HepG2 (cell line): ENCODE results near the gene CDX1. TPM values are rescaled to one million over a fixed set of nuclear protein-coding genes. Genes with fewer than 3 reads are reported as not detected.

Experiments used
- CBX2 ChIP-seq, 2 experiments: fragments of 200-600 bp in 1 of 2; sonication (generic); formaldehyde crosslinking in 1 of 2; IDR thresholded peaks; 2 replicates each; pipeline versions ENCODE4 v1.7.0 to v1.8.1; 2018 to 2022; ENCODE audit warnings: low read depth in 2 of 2, low read length in 1 of 2, mild to moderate bottlenecking in 1 of 2, missing genetic modification reagents in 1 of 2
- ELF1 ChIP-seq: sonication (generic); formaldehyde crosslinking; IDR thresholded peaks from 2 replicates; pipeline ENCODE4 v1.4.0; 2020; ENCODE audit warnings: missing genetic modification reagents
- GTF3A ChIP-seq: sonication (generic); formaldehyde crosslinking; conservative IDR thresholded peaks from 2 replicates; pipeline ENCODE4 v1.4.0; 2020; ENCODE audit warnings: mild to moderate bottlenecking, missing genetic modification reagents
- HNRNPL ChIP-seq: fragments of 200-400 bp; formaldehyde crosslinking; IDR thresholded peaks from 2 replicates; pipeline ENCODE4 v1.6.1; 2017; ENCODE audit warnings: mild to moderate bottlenecking, low read depth, low read length
- NCOR1 ChIP-seq: fragments of 200-600 bp; sonication (generic); IDR thresholded peaks from 2 replicates; pipeline ENCODE4 v1.7.0; 2017; ENCODE audit warnings: antibody characterized with exemption, low read length, borderline replicate concordance
- NR2F6 ChIP-seq, 2 experiments: IDR thresholded peaks; 2 replicates each; pipeline ENCODE4 v1.6.1; 2016; ENCODE audit warnings: antibody characterized with exemption in 1 of 2, mild to moderate bottlenecking in 1 of 2
- PHF5A ChIP-seq: IDR thresholded peaks from one replicate; pipeline ENCODE4 v1.6.1; 2018; ENCODE audit warnings: low read depth, missing genetic modification reagents; ENCODE audit not compliant: unreplicated experiment
- RARG ChIP-seq: sonication (generic); formaldehyde crosslinking; IDR thresholded peaks from 2 replicates; pipeline ENCODE4 v1.4.0; 2020; ENCODE audit warnings: low read depth, mild to moderate bottlenecking, missing genetic modification reagents
- RBFOX2 ChIP-seq: fragments of 200-400 bp; formaldehyde crosslinking; IDR thresholded peaks from 2 replicates; pipeline ENCODE4 v1.6.1; 2017; ENCODE audit warnings: low read depth, mild to moderate bottlenecking, low read length
- SP4 ChIP-seq: sonication (generic); formaldehyde crosslinking; IDR thresholded peaks from 2 replicates; pipeline ENCODE4 v1.8.1; 2023; ENCODE audit warnings: mild to moderate bottlenecking, missing genetic modification reagents
- TEAD2 ChIP-seq: sonication (generic); formaldehyde crosslinking; IDR thresholded peaks from 2 replicates; pipeline ENCODE4 v1.9.0; 2021; ENCODE audit warnings: missing genetic modification reagents
- THAP11 ChIP-seq: IDR thresholded peaks from 2 replicates; pipeline ENCODE4 v1.6.1; 2016; ENCODE audit warnings: missing biosample characterization, missing genetic modification reagents
- TOE1 ChIP-seq: sonication (generic); formaldehyde crosslinking; IDR thresholded peaks from 2 replicates; pipeline ENCODE4 v1.4.0; 2020; ENCODE audit warnings: mild to moderate bottlenecking, missing genetic modification reagents
- XBP1 ChIP-seq: sonication (generic); formaldehyde crosslinking; IDR thresholded peaks from 2 replicates; pipeline ENCODE4 v1.5.0; 2020; ENCODE audit warnings: missing genetic modification reagents
- ZNF24 ChIP-seq: fragments of 450-650 bp; IDR thresholded peaks from 2 replicates; pipeline ENCODE4 v1.6.1; 2017; ENCODE audit warnings: antibody characterized with exemption, mild to moderate bottlenecking
- ZNF292 ChIP-seq: sonication (generic); formaldehyde crosslinking; IDR thresholded peaks from 2 replicates; pipeline ENCODE4 v1.8.1; 2022; ENCODE audit warnings: mild to moderate bottlenecking, low read depth, missing genetic modification reagents, borderline replicate concordance
- polyA plus RNA-seq, 8 experiments: library from polyadenylated mRNA; depleted of rRNA in 3 of 8; stranded (reverse) in 7 of 8; unstranded in 1 of 8; fragments of >200 nt; fragmentation: Illumina TruSeq in 4 of 8; extraction: Trizol in 4 of 8; gene quantifications; 2 replicates each; pipeline versions ENCODE4 v1.2.1 to v1.2.3, GENCODE V29; 2011 to 2016; ENCODE audit warnings: low read depth in 4 of 8, missing spikeins in 1 of 8, mixed read lengths in 1 of 8; ENCODE audit not compliant: insufficient read depth in 1 of 8
- total RNA-seq, 5 experiments: library from RNA; depleted of rRNA; stranded (reverse); fragments of >200 nt; fragmentation: Illumina TruSeq; extraction: Trizol; gene quantifications; 2 replicates each; pipeline ENCODE4 v1.2.3, GENCODE V29; 2016; ENCODE audit warnings: low read depth in 1 of 5
- TF ChIP-seq, protein P1 (sequence below): sonication (generic); formaldehyde crosslinking; IDR thresholded peaks from 2 replicates; pipeline ENCODE4 v1.4.0; 2020; ENCODE audit warnings: missing genetic modification reagents
- TF ChIP-seq, protein P2 (sequence below): sonication (generic); formaldehyde crosslinking; IDR thresholded peaks from 2 replicates; pipeline ENCODE4 v1.5.0; 2020; ENCODE audit warnings: mild to moderate bottlenecking, missing genetic modification reagents, borderline replicate concordance
- TF ChIP-seq, protein P3 (sequence below): sonication (generic); formaldehyde crosslinking; IDR thresholded peaks from 2 replicates; pipeline ENCODE4 v1.4.0; 2020; ENCODE audit warnings: mild to moderate bottlenecking, missing genetic modification reagents
- TF ChIP-seq, protein P4 (sequence below): sonication (generic); formaldehyde crosslinking; IDR thresholded peaks from 2 replicates; pipeline ENCODE4 v1.4.0; 2020; ENCODE audit warnings: mild to moderate bottlenecking, missing genetic modification reagents
- TF ChIP-seq, protein P5 (sequence below), 2 experiments: fragments of 450-650 bp in 1 of 2; sonication (generic) in 1 of 2; formaldehyde crosslinking; IDR thresholded peaks; 2 replicates each; pipeline versions ENCODE4 v1.5.0 to v1.8.0; 2020 to 2022; ENCODE audit warnings: mild to moderate bottlenecking in 1 of 2, missing genetic modification reagents in 1 of 2

CDX1 gene
- total and polyA plus RNA-seq, 2 of the 13 experiments (the other 11 are each of a cell fraction or from before 2014, with no cell fraction given) = not detected

DNA sequence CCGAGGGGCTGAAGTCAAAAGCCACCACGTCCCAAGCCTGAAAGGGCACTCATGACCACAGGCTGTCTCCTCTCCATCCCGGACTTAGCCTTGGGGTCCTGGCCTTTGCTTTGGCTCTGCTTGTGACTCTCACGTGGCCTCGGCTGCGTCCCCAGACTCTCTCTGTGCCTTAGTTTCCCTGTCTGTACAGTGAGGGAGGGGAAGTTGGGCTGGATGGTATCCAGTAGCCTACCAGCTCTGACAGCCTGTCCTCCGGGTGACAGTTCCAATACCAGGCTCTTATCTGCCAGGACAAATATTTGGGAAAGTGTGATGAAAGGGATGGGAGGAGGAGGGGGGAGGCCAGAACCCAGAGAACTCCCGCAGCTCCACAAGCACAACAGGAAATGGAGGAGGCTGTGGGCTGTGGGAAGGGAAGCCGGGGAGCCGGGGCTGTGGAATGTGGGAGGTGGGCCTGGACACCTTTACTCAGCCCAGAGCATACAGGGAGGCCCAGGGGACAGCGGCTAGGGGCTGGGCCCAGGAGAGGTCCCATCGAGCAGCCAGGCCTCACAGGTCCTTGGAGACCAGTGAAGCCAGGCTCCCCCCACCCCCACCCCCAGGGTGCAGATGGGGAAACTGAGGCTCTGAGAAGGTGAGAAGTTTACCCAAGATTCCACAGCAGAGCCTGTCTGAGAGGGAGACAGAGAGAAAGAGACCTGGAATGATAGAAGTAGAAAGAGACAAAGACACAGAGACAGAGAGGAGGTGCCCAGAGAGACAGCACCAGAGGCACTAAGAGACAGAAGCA, 29.2 kb upstream of the CDX1 start (continued):
- TF ChIP-seq GTF3A (peak; percentile 95; the same call in 1 of the 2 replicates), ZNF24 (no peak), TOE1 (CRISPR knock-in tag) (no peak), THAP11 (peak; percentile 72), RARG (CRISPR knock-in tag) (no peak), ELF1 (CRISPR knock-in tag) (peak; percentile 80), NR2F6 (IDR thresholded peaks at IDR 0.05) (peak; percentile 63), NR2F6 (CRISPR knock-in tag; IDR thresholded peaks at IDR 0.05) (peak; percentile 77), NCOR1 (peak; percentile 31; the same call in 1 of the 2 replicates), CBX2 (IDR thresholded peaks at IDR 0.05; ENCODE audit: low read depth, low read length) (no peak), CBX2 (CRISPR knock-in tag; IDR thresholded peaks at IDR 0.05; ENCODE audit: low read depth) (no peak), TEAD2 (CRISPR knock-in tag) (no peak), ZNF292 (peak; percentile 80; the same call in 1 of the 2 replicates), XBP1 (no peak), HNRNPL (0 out of 2 replicates have a peak, but pooled peaks have one; percentile 48), RBFOX2 (peak; percentile 58), PHF5A (peak; percentile 62), SP4 (CRISPR knock-in tag) (0 out of 2 replicates have a peak, but pooled peaks have one; percentile 54)
- TF ChIP-seq, protein P1, sequence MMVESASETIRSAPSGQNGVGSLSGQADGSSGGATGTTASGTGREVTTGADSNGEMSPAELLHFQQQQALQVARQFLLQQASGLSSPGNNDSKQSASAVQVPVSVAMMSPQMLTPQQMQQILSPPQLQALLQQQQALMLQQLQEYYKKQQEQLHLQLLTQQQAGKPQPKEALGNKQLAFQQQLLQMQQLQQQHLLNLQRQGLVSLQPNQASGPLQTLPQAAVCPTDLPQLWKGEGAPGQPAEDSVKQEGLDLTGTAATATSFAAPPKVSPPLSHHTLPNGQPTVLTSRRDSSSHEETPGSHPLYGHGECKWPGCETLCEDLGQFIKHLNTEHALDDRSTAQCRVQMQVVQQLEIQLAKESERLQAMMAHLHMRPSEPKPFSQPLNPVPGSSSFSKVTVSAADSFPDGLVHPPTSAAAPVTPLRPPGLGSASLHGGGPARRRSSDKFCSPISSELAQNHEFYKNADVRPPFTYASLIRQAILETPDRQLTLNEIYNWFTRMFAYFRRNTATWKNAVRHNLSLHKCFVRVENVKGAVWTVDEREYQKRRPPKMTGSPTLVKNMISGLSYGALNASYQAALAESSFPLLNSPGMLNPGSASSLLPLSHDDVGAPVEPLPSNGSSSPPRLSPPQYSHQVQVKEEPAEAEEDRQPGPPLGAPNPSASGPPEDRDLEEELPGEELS (CRISPR knock-in tag) = peak; percentile 96
- TF ChIP-seq, protein P2, sequence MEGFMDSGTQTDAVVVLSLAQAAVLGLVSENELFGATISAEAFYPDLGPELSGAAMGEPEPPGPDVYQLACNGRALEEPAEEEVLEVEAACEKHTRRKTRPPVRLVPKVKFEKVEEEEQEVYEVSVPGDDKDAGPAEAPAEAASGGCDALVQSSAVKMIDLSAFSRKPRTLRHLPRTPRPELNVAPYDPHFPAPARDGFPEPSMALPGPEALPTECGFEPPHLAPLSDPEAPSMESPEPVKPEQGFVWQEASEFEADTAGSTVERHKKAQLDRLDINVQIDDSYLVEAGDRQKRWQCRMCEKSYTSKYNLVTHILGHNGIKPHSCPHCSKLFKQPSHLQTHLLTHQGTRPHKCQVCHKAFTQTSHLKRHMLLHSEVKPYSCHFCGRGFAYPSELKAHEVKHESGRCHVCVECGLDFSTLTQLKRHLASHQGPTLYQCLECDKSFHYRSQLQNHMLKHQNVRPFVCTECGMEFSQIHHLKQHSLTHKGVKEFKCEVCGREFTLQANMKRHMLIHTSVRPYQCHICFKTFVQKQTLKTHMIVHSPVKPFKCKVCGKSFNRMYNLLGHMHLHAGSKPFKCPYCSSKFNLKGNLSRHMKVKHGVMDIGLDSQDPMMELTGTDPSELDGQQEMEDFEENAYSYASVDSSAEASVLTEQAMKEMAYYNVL (CRISPR knock-in tag) = peak; percentile 90
- TF ChIP-seq, protein P3, sequence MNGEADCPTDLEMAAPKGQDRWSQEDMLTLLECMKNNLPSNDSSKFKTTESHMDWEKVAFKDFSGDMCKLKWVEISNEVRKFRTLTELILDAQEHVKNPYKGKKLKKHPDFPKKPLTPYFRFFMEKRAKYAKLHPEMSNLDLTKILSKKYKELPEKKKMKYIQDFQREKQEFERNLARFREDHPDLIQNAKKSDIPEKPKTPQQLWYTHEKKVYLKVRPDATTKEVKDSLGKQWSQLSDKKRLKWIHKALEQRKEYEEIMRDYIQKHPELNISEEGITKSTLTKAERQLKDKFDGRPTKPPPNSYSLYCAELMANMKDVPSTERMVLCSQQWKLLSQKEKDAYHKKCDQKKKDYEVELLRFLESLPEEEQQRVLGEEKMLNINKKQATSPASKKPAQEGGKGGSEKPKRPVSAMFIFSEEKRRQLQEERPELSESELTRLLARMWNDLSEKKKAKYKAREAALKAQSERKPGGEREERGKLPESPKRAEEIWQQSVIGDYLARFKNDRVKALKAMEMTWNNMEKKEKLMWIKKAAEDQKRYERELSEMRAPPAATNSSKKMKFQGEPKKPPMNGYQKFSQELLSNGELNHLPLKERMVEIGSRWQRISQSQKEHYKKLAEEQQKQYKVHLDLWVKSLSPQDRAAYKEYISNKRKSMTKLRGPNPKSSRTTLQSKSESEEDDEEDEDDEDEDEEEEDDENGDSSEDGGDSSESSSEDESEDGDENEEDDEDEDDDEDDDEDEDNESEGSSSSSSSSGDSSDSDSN (CRISPR knock-in tag) = peak; percentile 88
- TF ChIP-seq, protein P4, sequence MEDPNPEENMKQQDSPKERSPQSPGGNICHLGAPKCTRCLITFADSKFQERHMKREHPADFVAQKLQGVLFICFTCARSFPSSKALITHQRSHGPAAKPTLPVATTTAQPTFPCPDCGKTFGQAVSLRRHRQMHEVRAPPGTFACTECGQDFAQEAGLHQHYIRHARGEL (CRISPR knock-in tag) = peak; percentile 53; the same call in 1 of the 2 replicates
- TF ChIP-seq, protein P5, sequence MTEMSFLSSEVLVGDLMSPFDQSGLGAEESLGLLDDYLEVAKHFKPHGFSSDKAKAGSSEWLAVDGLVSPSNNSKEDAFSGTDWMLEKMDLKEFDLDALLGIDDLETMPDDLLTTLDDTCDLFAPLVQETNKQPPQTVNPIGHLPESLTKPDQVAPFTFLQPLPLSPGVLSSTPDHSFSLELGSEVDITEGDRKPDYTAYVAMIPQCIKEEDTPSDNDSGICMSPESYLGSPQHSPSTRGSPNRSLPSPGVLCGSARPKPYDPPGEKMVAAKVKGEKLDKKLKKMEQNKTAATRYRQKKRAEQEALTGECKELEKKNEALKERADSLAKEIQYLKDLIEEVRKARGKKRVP (CRISPR knock-in tag; IDR thresholded peaks at IDR 0.05) = peak in 1 of 2 experiments; percentile 92; a peak in 2 of 4 replicates
